Keratinocyte (primary cell): ENCODE results near the gene SERPINE2. TPM values are rescaled to one million over a fixed set of nuclear protein-coding genes. Genes with fewer than 3 reads are reported as not detected.

ENCODE experiments used
- DNase-seq: peaks from one replicate; pipeline ENCODE4 v3.0.0-alpha.2; 2011; ENCODE audit warnings: low read depth, missing footprints, low spot score
- FAIRE-seq: peaks from 2 replicates; lab custom pipeline; 2011; peaks lifted over from hg19 to GRCh38; lab: Jason Lieb, UNC
- H2AFZ ChIP-seq: 2 replicates; pipeline ENCODE4 v1.6.0; 2012; ENCODE audit warnings: low read length, control low read depth, inconsistent platforms; ENCODE audit not compliant: control insufficient read depth
- H3K27ac ChIP-seq: 2 replicates; pipeline ENCODE4 v1.5.1; 2011; ENCODE audit warnings: low read length; ENCODE audit not compliant: control insufficient read depth, insufficient read depth
- H3K27me3 ChIP-seq: 3 replicates; pipeline ENCODE4 v1.6.0; 2011; ENCODE audit warnings: low read length; ENCODE audit not compliant: control insufficient read depth, insufficient read depth; ENCODE audit errors: extremely low read depth
- H3K36me3 ChIP-seq, 2 experiments: 2 replicates in 1 of 2; 3 replicates in 1 of 2; pipeline ENCODE4 v1.5.1; 2011; ENCODE audit warnings: low read length in 2 of 2, mild to moderate bottlenecking in 1 of 2; ENCODE audit not compliant: control insufficient read depth in 2 of 2, insufficient read depth in 2 of 2; ENCODE audit errors: extremely low read depth in 1 of 2
- H3K4me1 ChIP-seq: 3 replicates; pipeline ENCODE4 v1.5.1; 2011; ENCODE audit warnings: low read length; ENCODE audit not compliant: control insufficient read depth, insufficient read depth; ENCODE audit errors: extremely low read depth
- H3K4me2 ChIP-seq: 3 replicates; pipeline ENCODE4 v1.6.0; 2011; ENCODE audit warnings: low read depth, low read length; ENCODE audit not compliant: control insufficient read depth, insufficient read depth; ENCODE audit errors: extremely low read depth
- H3K4me3 ChIP-seq, 3 experiments: fragments of 200-600 bp in 1 of 3; sonication (generic) in 1 of 3; 2 replicates in 2 of 3; 3 replicates in 1 of 3; pipeline ENCODE4 v1.5.1; 2011 to 2016; ENCODE audit warnings: low read length in 3 of 3, mild to moderate bottlenecking in 3 of 3, control low read depth in 2 of 3, inconsistent platforms in 1 of 3, low read depth in 1 of 3, mixed read lengths in 1 of 3, mixed run types in 1 of 3, moderate library complexity in 1 of 3; ENCODE audit not compliant: control insufficient read depth in 2 of 3, insufficient read depth in 2 of 3; ENCODE audit errors: extremely low read depth in 1 of 3
- H3K79me2 ChIP-seq: 2 replicates; pipeline ENCODE4 v1.6.0; 2012; ENCODE audit warnings: low read length; ENCODE audit not compliant: control insufficient read depth, insufficient read depth
- H3K9ac ChIP-seq: 3 replicates; pipeline ENCODE4 v1.6.0; 2011; ENCODE audit warnings: low read length; ENCODE audit not compliant: control insufficient read depth, insufficient read depth; ENCODE audit errors: extremely low read depth
- H3K9me1 ChIP-seq: 3 replicates; pipeline ENCODE4 v1.6.0; 2011; ENCODE audit warnings: low read length; ENCODE audit not compliant: control insufficient read depth, insufficient read depth; ENCODE audit errors: extremely low read depth
- H3K9me3 ChIP-seq: 2 replicates; pipeline ENCODE4 v1.5.1; 2012; ENCODE audit warnings: low read depth, low read length; ENCODE audit not compliant: control insufficient read depth
- H4K20me1 ChIP-seq: 3 replicates; pipeline ENCODE4 v1.6.0; 2011; ENCODE audit warnings: low read length; ENCODE audit not compliant: control insufficient read depth, insufficient read depth; ENCODE audit errors: extremely low read depth
- CTCF ChIP-seq, 3 experiments: IDR thresholded peaks in 1 of 3; conservative IDR thresholded peaks in 1 of 3; optimal IDR thresholded peaks in 1 of 3; 2 replicates in 2 of 3; 3 replicates in 1 of 3; pipeline versions ENCODE3 to v1.5.1; 2011; ENCODE audit warnings: low read length in 3 of 3, mild to moderate bottlenecking in 3 of 3, moderate library complexity in 2 of 3, control low read depth in 1 of 3, inconsistent platforms in 1 of 3; ENCODE audit not compliant: insufficient read depth in 2 of 3; ENCODE audit errors: extremely low read depth in 1 of 3
- EZH2 ChIP-seq: IDR thresholded peaks from one replicate; pipeline ENCODE4 v1.6.1; 2012; ENCODE audit warnings: inconsistent platforms, mild to moderate bottlenecking, low read length, moderate library complexity
- dilution Hi-C: fragments of 300-500 bp; cut with MboI; formaldehyde crosslinking; loops from one replicate; pipeline ENCODE4 v1.7.0; 2020; ENCODE audit warnings: low sequenced_read_pairs; ENCODE audit not compliant: extremely low pct_ligation_motif_present
- polyA plus RNA-seq, 5 experiments: library from polyadenylated mRNA; depleted of rRNA in 3 of 5; stranded (reverse) in 3 of 5; stranded (forward) in 1 of 5; unstranded in 1 of 5; fragments of >200 nt; gene quantifications; 1 replicate in 1 of 5; 2 replicates in 3 of 5; 3 replicates in 1 of 5; pipeline versions ENCODE4 v1.2.1 to v1.2.3, GENCODE V29; 2011 to 2012; ENCODE audit warnings: missing spikeins in 2 of 5, low read depth in 1 of 5, low replicate concordance in 1 of 5

Gene SERPINE2
- polyA plus RNA-seq, 1 donor (not counting 4 experiments of a cell fraction or from before 2014, with no cell fraction given): 306 TPM

GRCh38 chr2:223932816-223933800 is 106.0 kb downstream of the SERPINE2 start:
- dilution Hi-C loops: no loop called here
- Histone ChIP-seq H3K36me3 (no peaks in the 10 kb centered on the region), H3K4me2 (no peak overlapping the region), H3K4me1 (peaks cover 6% of the 10 kb centered on the region), H2AFZ (no peak overlapping the region), H3K79me2 (peaks cover 79% of the 10 kb centered on the region), H4K20me1 (no peaks in the 10 kb centered on the region), H3K27me3 (no peaks in the 10 kb centered on the region), H3K27ac (no peak overlapping the region), H3K9me1 (no peaks in the 10 kb centered on the region), H3K9me3 (no peaks in the 10 kb centered on the region), H3K4me3 (no peak overlapping the region), H3K9ac (no peak overlapping the region)
- DNase-seq (no peak), FAIRE-seq (no peak)
- TF ChIP-seq CTCF (optimal IDR thresholded peaks at IDR 0.05 in 1 of 3, IDR thresholded peaks at IDR 0.05 in 1 of 3, conservative IDR thresholded peaks at IDR 0.05 in 1 of 3; ENCODE audit: extremely low read depth in 1 of 3, insufficient read depth in 2 of 3, low read length in 3 of 3) (no peak), EZH2 (no peak)

GRCh38 chr2:223930103-223930976 is 108.7 kb downstream of the SERPINE2 start:
- H4K20me1 ChIP-seq: no peaks in the 10 kb centered on the region
- no peak overlapping the region for H3K27ac ChIP-seq
- TF ChIP-seq EZH2 (no peak), CTCF (optimal IDR thresholded peaks at IDR 0.05 in 1 of 3, IDR thresholded peaks at IDR 0.05 in 1 of 3, conservative IDR thresholded peaks at IDR 0.05 in 1 of 3; ENCODE audit: extremely low read depth in 1 of 3, insufficient read depth in 2 of 3, low read length in 3 of 3) (no peak)
- H3K79me2 ChIP-seq: peaks cover 64% of the 10 kb centered on the region
- FAIRE-seq: no peak
- no peaks in the 10 kb centered on the region for H3K9me1 ChIP-seq
- H3K9ac ChIP-seq: no peak overlapping the region
- H3K27me3 ChIP-seq: no peaks in the 10 kb centered on the region
- dilution Hi-C loops: no loop called here
- no peak overlapping the region for H2AFZ ChIP-seq
- no peak overlapping the region for H3K4me3 ChIP-seq
- H3K36me3 ChIP-seq: no peaks in the 10 kb centered on the region
- peaks cover 6% of the 10 kb centered on the region for H3K4me1 ChIP-seq
- H3K4me2 ChIP-seq: no peak overlapping the region
- no peak for DNase-seq
- no peaks in the 10 kb centered on the region for H3K9me3 ChIP-seq
